H9 (cell line): ENCODE results near the gene PHYHIPL. TPM values are rescaled to one million over a fixed set of nuclear protein-coding genes. Genes with fewer than 3 reads are reported as not detected.

Experiments used
- DNase-seq: peaks from one replicate; pipeline ENCODE4 v3.0.0-alpha.2; 2017
- H2AFZ ChIP-seq: one replicate; pipeline ENCODE4 v1.6.1; 2013; ENCODE audit warnings: mild to moderate bottlenecking, low read length, control low read depth, moderate library complexity
- H2AK5ac ChIP-seq: 2 replicates; pipeline ENCODE4 v1.6.1; 2013; ENCODE audit warnings: low read length, control low read depth, mixed read lengths; ENCODE audit not compliant: insufficient read length
- H2BK120ac ChIP-seq: one replicate; pipeline ENCODE4 v1.6.1; 2013; ENCODE audit warnings: low read depth, mild to moderate bottlenecking, low read length, control low read depth, inconsistent platforms; ENCODE audit not compliant: poor library complexity, severe bottlenecking
- H2BK12ac ChIP-seq: 2 replicates; pipeline ENCODE4 v1.6.1; 2013; ENCODE audit warnings: low read length, control low read depth, mixed read lengths, low read depth; ENCODE audit not compliant: insufficient read length
- H2BK15ac ChIP-seq: 2 replicates; pipeline ENCODE4 v1.6.1; 2013; ENCODE audit warnings: low read depth, low read length, control low read depth
- H2BK20ac ChIP-seq: one replicate; pipeline ENCODE4 v1.6.1; 2013; ENCODE audit warnings: low read depth, mild to moderate bottlenecking, low read length, control low read depth, inconsistent platforms; ENCODE audit not compliant: poor library complexity, severe bottlenecking
- H2BK5ac ChIP-seq: 2 replicates; pipeline ENCODE4 v1.6.1; 2013; ENCODE audit warnings: low read length, control low read depth, mixed read lengths; ENCODE audit not compliant: insufficient read length
- H3K14ac ChIP-seq: 2 replicates; pipeline ENCODE4 v1.6.1; 2013; ENCODE audit warnings: low read length, control low read depth; ENCODE audit not compliant: insufficient read depth
- H3K18ac ChIP-seq: 2 replicates; pipeline ENCODE4 v1.6.1; 2013; ENCODE audit warnings: low read depth, mild to moderate bottlenecking, mixed read lengths, low read length, control low read depth; ENCODE audit not compliant: insufficient read length
- H3K23ac ChIP-seq: 2 replicates; pipeline ENCODE4 v1.6.1; 2013; ENCODE audit warnings: low read length, control low read depth, mixed read lengths, low read depth; ENCODE audit not compliant: insufficient read length
- H3K23me2 ChIP-seq: 2 replicates; pipeline ENCODE4 v1.6.1; 2013; ENCODE audit warnings: low read depth, mild to moderate bottlenecking, mixed read lengths, low read length, control low read depth; ENCODE audit not compliant: insufficient read length, poor library complexity, severe bottlenecking
- H3K27ac ChIP-seq: 2 replicates; pipeline ENCODE4 v1.5.1; 2013; ENCODE audit warnings: low read length, control low read depth, mixed read lengths, low read depth; ENCODE audit not compliant: insufficient read length
- H3K27me3 ChIP-seq: 2 replicates; pipeline ENCODE4 v1.6.1; 2013; ENCODE audit warnings: low read length, control low read depth, inconsistent platforms; ENCODE audit not compliant: insufficient read depth
- H3K4ac ChIP-seq: 2 replicates; pipeline ENCODE4 v1.6.1; 2013; ENCODE audit warnings: low read depth, mild to moderate bottlenecking, control low read depth, inconsistent platforms, low read length, moderate library complexity
- H3K4me1 ChIP-seq: 2 replicates; pipeline ENCODE4 v1.6.1; 2013; ENCODE audit warnings: low read length, control low read depth, inconsistent platforms; ENCODE audit not compliant: insufficient read depth
- H3K4me2 ChIP-seq: 2 replicates; pipeline ENCODE4 v1.6.1; 2013; ENCODE audit warnings: low read length, control low read depth, mixed read lengths; ENCODE audit not compliant: insufficient read length, insufficient read depth
- H3K56ac ChIP-seq: 2 replicates; pipeline ENCODE4 v1.6.1; 2013; ENCODE audit warnings: low read depth, mild to moderate bottlenecking, mixed read lengths, low read length, control low read depth; ENCODE audit not compliant: insufficient read length
- H3K79me1 ChIP-seq: 2 replicates; pipeline ENCODE4 v1.6.1; 2013; ENCODE audit warnings: low read depth, mild to moderate bottlenecking, moderate library complexity, low read length, control low read depth, inconsistent platforms; ENCODE audit not compliant: insufficient read depth, poor library complexity, severe bottlenecking
- H3K79me2 ChIP-seq: 2 replicates; pipeline ENCODE4 v1.6.1; 2013; ENCODE audit warnings: low read length, control low read depth, inconsistent platforms; ENCODE audit not compliant: insufficient read depth
- H3K9ac ChIP-seq: 2 replicates; pipeline ENCODE4 v1.6.1; 2013; ENCODE audit warnings: low read length, control low read depth, mixed read lengths; ENCODE audit not compliant: insufficient read length; ENCODE audit errors: extremely low read depth
- H3K9me3 ChIP-seq: one replicate; pipeline ENCODE4 v1.6.1; 2013; ENCODE audit warnings: low read depth, low read length, inconsistent platforms; ENCODE audit not compliant: control insufficient read depth
- H3T11ph ChIP-seq: one replicate; pipeline ENCODE4 v1.6.1; 2013; ENCODE audit warnings: mild to moderate bottlenecking, low read length, control low read depth, inconsistent platforms
- H4K20me1 ChIP-seq: one replicate; pipeline ENCODE4 v1.6.1; 2013; ENCODE audit not compliant: control insufficient read depth, insufficient read length, insufficient read depth
- H4K5ac ChIP-seq: 2 replicates; pipeline ENCODE4 v1.6.1; 2013; ENCODE audit warnings: low read depth, mild to moderate bottlenecking, mixed read lengths, low read length, control low read depth; ENCODE audit not compliant: insufficient read length
- H4K8ac ChIP-seq: replicated peaks from 2 replicates; pipeline ENCODE4 v1.6.1; 2013; ENCODE audit warnings: low read length, control low read depth, mixed read lengths, low read depth; ENCODE audit not compliant: insufficient read length
- H4K91ac ChIP-seq: 2 replicates; pipeline ENCODE4 v1.6.1; 2013; ENCODE audit warnings: low read depth, mild to moderate bottlenecking, moderate library complexity, mixed read lengths, low read length, control low read depth; ENCODE audit not compliant: insufficient read length
- H3K27ac Mint-ChIP-seq, 3 experiments: 2 replicates in 2 of 3; 3 replicates in 1 of 3; pipeline ENCODE4 v1.8.0; 2020 to 2021; ENCODE audit warnings: mixed read lengths in 3 of 3, mild to moderate bottlenecking in 1 of 3, moderate library complexity in 1 of 3
- H3K27me3 Mint-ChIP-seq: 2 replicates; pipeline ENCODE4 v1.8.0; 2021; ENCODE audit warnings: low read depth, mild to moderate bottlenecking, moderate library complexity, mixed read lengths
- H3K36me3 Mint-ChIP-seq, 3 experiments: 2 replicates in 2 of 3; 3 replicates in 1 of 3; pipeline ENCODE4 v1.8.0; 2020 to 2021; ENCODE audit warnings: low read depth in 3 of 3, mixed read lengths in 3 of 3; ENCODE audit not compliant: insufficient read depth in 1 of 3
- H3K4me1 Mint-ChIP-seq, 2 experiments: 2 replicates each; pipeline ENCODE4 v1.8.0; 2020; ENCODE audit warnings: mixed read lengths in 2 of 2
- H3K4me3 Mint-ChIP-seq, 2 experiments: 2 replicates in 1 of 2; 3 replicates in 1 of 2; pipeline ENCODE4 v1.8.0; 2020 to 2021; ENCODE audit warnings: mild to moderate bottlenecking in 2 of 2, mixed read lengths in 2 of 2, moderate library complexity in 1 of 2
- H3K9me3 Mint-ChIP-seq, 2 experiments: 2 replicates in 1 of 2; 3 replicates in 1 of 2; pipeline ENCODE4 v1.8.0; 2020; ENCODE audit warnings: mild to moderate bottlenecking in 2 of 2, mixed read lengths in 2 of 2, moderate library complexity in 1 of 2
- total RNA-seq: library from RNA; stranded (reverse); gene quantifications from 2 replicates; pipeline ENCODE4 v1.2.1, GENCODE V29; 2021
- TF ChIP-seq, protein P1 (sequence below): fragments of 200-600 bp; sonication (generic); conservative IDR thresholded peaks from 3 replicates; pipeline ENCODE4 v1.8.0; 2021; ENCODE audit warnings: antibody characterized with exemption, mild to moderate bottlenecking

The PHYHIPL gene
- total RNA-seq, 1 experiment from 2014 or later = 0.44 TPM

DNA sequence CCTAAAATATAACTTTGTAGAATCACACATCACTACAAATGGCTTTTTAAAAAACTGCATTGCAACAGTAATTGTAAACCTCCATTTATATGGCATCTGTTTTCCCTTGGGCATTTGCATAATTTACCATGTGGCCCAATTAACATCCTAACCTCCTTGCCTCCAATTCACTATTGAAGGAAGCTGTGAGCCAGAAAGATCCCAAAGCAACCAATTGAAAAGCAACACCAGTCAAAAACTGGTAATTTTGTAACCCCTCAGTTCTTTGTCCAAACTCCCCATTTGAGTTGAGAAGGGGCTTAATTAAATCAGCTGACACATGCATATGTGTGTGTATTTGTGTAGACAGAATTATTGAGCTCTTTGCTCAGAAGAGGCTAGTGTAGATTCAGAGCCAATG, 95.6 kb downstream of the PHYHIPL start:
- no peak overlapping the region for H2AK5ac ChIP-seq
- no peaks in the 10 kb centered on the region for H3K4me1 Mint-ChIP-seq
- H2BK120ac ChIP-seq = no peak overlapping the region
- no peak overlapping the region for H3K18ac ChIP-seq
- no peaks in the 10 kb centered on the region for H3K36me3 Mint-ChIP-seq
- no peak overlapping the region for H3T11ph ChIP-seq
- no peak overlapping the region for H2BK12ac ChIP-seq
- H3K4ac ChIP-seq = no peak overlapping the region
- H3K4me2 ChIP-seq = no peak overlapping the region
- H4K5ac ChIP-seq = no peak overlapping the region
- no peak overlapping the region for H3K14ac ChIP-seq
- no peak overlapping the region for H2BK5ac ChIP-seq
- no peaks in the 10 kb centered on the region for H4K20me1 ChIP-seq
- H3K9me3 Mint-ChIP-seq = no peaks in the 10 kb centered on the region
- H3K79me2 ChIP-seq = no peaks in the 10 kb centered on the region
- H4K91ac ChIP-seq = no peak overlapping the region
- H3K27me3 Mint-ChIP-seq = peaks cover 2% of the 10 kb centered on the region
- no peak overlapping the region for H3K4me3 Mint-ChIP-seq
- H3K27me3 ChIP-seq = no peaks in the 10 kb centered on the region
- TF ChIP-seq, protein P1, sequence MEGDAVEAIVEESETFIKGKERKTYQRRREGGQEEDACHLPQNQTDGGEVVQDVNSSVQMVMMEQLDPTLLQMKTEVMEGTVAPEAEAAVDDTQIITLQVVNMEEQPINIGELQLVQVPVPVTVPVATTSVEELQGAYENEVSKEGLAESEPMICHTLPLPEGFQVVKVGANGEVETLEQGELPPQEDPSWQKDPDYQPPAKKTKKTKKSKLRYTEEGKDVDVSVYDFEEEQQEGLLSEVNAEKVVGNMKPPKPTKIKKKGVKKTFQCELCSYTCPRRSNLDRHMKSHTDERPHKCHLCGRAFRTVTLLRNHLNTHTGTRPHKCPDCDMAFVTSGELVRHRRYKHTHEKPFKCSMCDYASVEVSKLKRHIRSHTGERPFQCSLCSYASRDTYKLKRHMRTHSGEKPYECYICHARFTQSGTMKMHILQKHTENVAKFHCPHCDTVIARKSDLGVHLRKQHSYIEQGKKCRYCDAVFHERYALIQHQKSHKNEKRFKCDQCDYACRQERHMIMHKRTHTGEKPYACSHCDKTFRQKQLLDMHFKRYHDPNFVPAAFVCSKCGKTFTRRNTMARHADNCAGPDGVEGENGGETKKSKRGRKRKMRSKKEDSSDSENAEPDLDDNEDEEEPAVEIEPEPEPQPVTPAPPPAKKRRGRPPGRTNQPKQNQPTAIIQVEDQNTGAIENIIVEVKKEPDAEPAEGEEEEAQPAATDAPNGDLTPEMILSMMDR = no peak
- no peaks in the 10 kb centered on the region for H3K4me1 ChIP-seq
- no peaks in the 10 kb centered on the region for H3K79me1 ChIP-seq
- DNase-seq = no peak
- no peaks in the 10 kb centered on the region for H3K23me2 ChIP-seq
- H3K56ac ChIP-seq = no peak overlapping the region
- no peak overlapping the region for H2BK15ac ChIP-seq
- no peak overlapping the region for H3K27ac Mint-ChIP-seq
- no peak overlapping the region for H3K27ac ChIP-seq
- H2BK20ac ChIP-seq = no peak overlapping the region
- no peak overlapping the region for H3K9ac ChIP-seq
- H4K8ac ChIP-seq = no peak overlapping the region
- no peak overlapping the region for H3K23ac ChIP-seq
- H3K9me3 ChIP-seq = no peaks in the 10 kb centered on the region
- H2AFZ ChIP-seq = no peak overlapping the region
